K562 (cell line): ENCODE data around the gene IRF2. TPM values are rescaled to one million over a fixed set of nuclear protein-coding genes. Genes with fewer than 3 reads are reported as not detected.

Experiments used
- CBFA2T3 ChIP-seq: fragments of 450-650 bp; IDR thresholded peaks from 2 replicates; pipeline ENCODE4 v1.6.1; 2017
- DMBX1 ChIP-seq: fragments of 250-450 bp; sonication (Bioruptor Pico); IDR thresholded peaks from 2 replicates; pipeline ENCODE4 v1.8.0; 2022; ENCODE audit warnings: inconsistent platforms, mild to moderate bottlenecking, moderate library complexity, borderline replicate concordance
- GABPA ChIP-seq: fragments of 200-800 bp; sonication (Bioruptor generic); conservative IDR thresholded peaks from 2 replicates; pipeline ENCODE4 v1.6.1; 2016; ENCODE audit warnings: low read depth, missing genetic modification characterization, missing compliant biosample characterization
- GATA2 ChIP-seq: sonication (generic); formaldehyde crosslinking; IDR thresholded peaks from 2 replicates; pipeline ENCODE4 v1.4.0; 2020; ENCODE audit warnings: mild to moderate bottlenecking, missing genetic modification reagents
- MYC ChIP-seq, 2 experiments: fragments of 250-450 bp in 1 of 2; sonication (Bioruptor Pico) in 1 of 2; IDR thresholded peaks; 2 replicates each; pipeline versions ENCODE4 v1.5.1 to v1.6.1; 2012 to 2021; ENCODE audit warnings: low read depth in 2 of 2, borderline replicate concordance in 1 of 2, improper control_type of control experiment in 1 of 2, low read length in 1 of 2, mild to moderate bottlenecking in 1 of 2, moderate library complexity in 1 of 2
- NR1H2 ChIP-seq: sonication (generic); formaldehyde crosslinking; IDR thresholded peaks from 2 replicates; pipeline ENCODE4 v1.4.0; 2020; ENCODE audit warnings: mild to moderate bottlenecking, missing genetic modification reagents
- NR2C1 ChIP-seq, 2 experiments: fragments of 450-650 bp; IDR thresholded peaks; 2 replicates each; pipeline ENCODE4 v1.6.1; 2017; ENCODE audit warnings: mild to moderate bottlenecking in 2 of 2, antibody characterized with exemption in 1 of 2, inconsistent platforms in 1 of 2, missing compliant biosample characterization in 1 of 2, missing genetic modification characterization in 1 of 2
- PRPF4 ChIP-seq: fragments of 200-400 bp; formaldehyde crosslinking; IDR thresholded peaks from one replicate; pipeline ENCODE4 v1.6.1; 2017; ENCODE audit warnings: low read length, low read depth, mild to moderate bottlenecking; ENCODE audit not compliant: insufficient read depth, poor library complexity, severe bottlenecking
- SLC30A9 ChIP-seq: fragments of 250-450 bp; sonication (Bioruptor Pico); IDR thresholded peaks from 2 replicates; pipeline ENCODE4 v1.8.0; 2022; ENCODE audit warnings: mild to moderate bottlenecking, moderate library complexity
- TBL1XR1 ChIP-seq, 2 experiments: IDR thresholded peaks; 2 replicates each; pipeline ENCODE4 v1.6.1; 2012; ENCODE audit warnings: improper control_type of control experiment in 2 of 2, low read length in 2 of 2, mild to moderate bottlenecking in 1 of 2
- ZNF184 ChIP-seq: sonication (generic); formaldehyde crosslinking; IDR thresholded peaks from 2 replicates; pipeline ENCODE4 v1.5.0; 2020; ENCODE audit warnings: missing genetic modification reagents
- polyA plus RNA-seq, 8 experiments: library from polyadenylated mRNA; depleted of rRNA in 4 of 8; stranded (reverse) in 5 of 8; unstranded in 3 of 8; fragments of >200 nt; fragmentation: Nextera tagmentation in 2 of 8; fragmentation: Illumina TruSeq in 1 of 8; extraction: Ambion mirVana in 2 of 8; extraction: Trizol in 1 of 8; gene quantifications; 2 replicates each; pipeline versions ENCODE4 v1.2.1 to v1.2.3, GENCODE V29; 2011 to 2014; ENCODE audit warnings: inconsistent platforms in 1 of 8, missing spikeins in 1 of 8
- total RNA-seq, 7 experiments: library from RNA; depleted of rRNA in 6 of 7; stranded (reverse); fragments of >200 nt in 6 of 7; fragmentation: Illumina TruSeq in 2 of 7; extraction: Trizol in 2 of 7; gene quantifications; 2 replicates each; pipeline versions ENCODE4 v1.2.1 to v1.2.3, GENCODE V29; 2011 to 2021; ENCODE audit warnings: low replicate concordance in 1 of 7
- TF ChIP-seq, protein P1 (sequence below): fragments of 450-650 bp; formaldehyde crosslinking; IDR thresholded peaks from 2 replicates; pipeline ENCODE4 v1.4.0; 2022; ENCODE audit warnings: missing genetic modification characterization
- TF ChIP-seq, protein P2 (sequence below): fragments of 250-450 bp; sonication (Bioruptor Pico); IDR thresholded peaks from 2 replicates; pipeline ENCODE4 v1.8.0; 2022; ENCODE audit warnings: moderate library complexity, mild to moderate bottlenecking, inconsistent platforms
- TF ChIP-seq, protein P3 (sequence below): fragments of 250-450 bp; sonication (Bioruptor Pico); IDR thresholded peaks from 2 replicates; pipeline ENCODE4 v1.5.0; 2021; ENCODE audit warnings: mild to moderate bottlenecking, borderline replicate concordance
- TF ChIP-seq, protein P4 (sequence below): fragments of 250-450 bp; sonication (Bioruptor Pico); IDR thresholded peaks from 2 replicates; pipeline ENCODE4 v1.5.1; 2021; ENCODE audit warnings: mild to moderate bottlenecking
- TF ChIP-seq, protein P5 (sequence below): fragments of 250-450 bp; sonication (Bioruptor Pico); IDR thresholded peaks from 2 replicates; pipeline ENCODE4 v1.4.0; 2020; ENCODE audit warnings: mild to moderate bottlenecking
- TF ChIP-seq, protein P6 (sequence below): fragments of 250-450 bp; sonication (Bioruptor Pico); IDR thresholded peaks from 2 replicates; pipeline ENCODE4 v1.4.0; 2020; ENCODE audit warnings: borderline replicate concordance

Gene IRF2
- total and polyA plus RNA-seq, 9 of the 15 experiments (the other 6 are each of a cell fraction or from before 2014, with no cell fraction given), result 7.1 to 17.1 (median 11.3) TPM

DNA sequence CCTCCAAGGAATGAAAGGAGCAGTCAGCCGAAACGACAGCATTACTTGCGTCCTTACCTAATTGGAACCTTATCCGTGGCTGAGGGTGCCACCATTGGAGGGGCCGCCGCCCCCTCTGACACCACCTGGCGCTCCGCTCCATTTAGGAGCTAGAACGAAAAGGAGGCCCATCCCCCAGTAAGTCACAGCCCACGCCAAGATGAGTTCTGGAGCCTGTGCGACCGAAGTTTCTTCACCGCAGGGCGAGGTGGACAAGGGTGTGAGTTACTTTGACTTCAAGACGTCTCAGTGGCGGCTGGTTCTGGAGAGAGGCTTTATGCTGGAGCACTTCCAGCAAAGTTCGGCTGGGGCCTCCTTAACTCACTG, 729 bp upstream of the IRF2 start (continued):
- TF ChIP-seq, protein P1, sequence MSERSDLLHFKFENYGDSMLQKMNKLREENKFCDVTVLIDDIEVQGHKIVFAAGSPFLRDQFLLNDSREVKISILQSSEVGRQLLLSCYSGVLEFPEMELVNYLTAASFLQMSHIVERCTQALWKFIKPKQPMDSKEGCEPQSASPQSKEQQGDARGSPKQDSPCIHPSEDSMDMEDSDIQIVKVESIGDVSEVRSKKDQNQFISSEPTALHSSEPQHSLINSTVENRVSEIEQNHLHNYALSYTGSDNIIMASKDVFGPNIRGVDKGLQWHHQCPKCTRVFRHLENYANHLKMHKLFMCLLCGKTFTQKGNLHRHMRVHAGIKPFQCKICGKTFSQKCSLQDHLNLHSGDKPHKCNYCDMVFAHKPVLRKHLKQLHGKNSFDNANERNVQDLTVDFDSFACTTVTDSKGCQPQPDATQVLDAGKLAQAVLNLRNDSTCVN (CRISPR knock-in tag), result no peak
- TF ChIP-seq PRPF4, result no peak
- no peak for TF ChIP-seq ZNF184 (CRISPR knock-in tag)
- TF ChIP-seq, protein P2, sequence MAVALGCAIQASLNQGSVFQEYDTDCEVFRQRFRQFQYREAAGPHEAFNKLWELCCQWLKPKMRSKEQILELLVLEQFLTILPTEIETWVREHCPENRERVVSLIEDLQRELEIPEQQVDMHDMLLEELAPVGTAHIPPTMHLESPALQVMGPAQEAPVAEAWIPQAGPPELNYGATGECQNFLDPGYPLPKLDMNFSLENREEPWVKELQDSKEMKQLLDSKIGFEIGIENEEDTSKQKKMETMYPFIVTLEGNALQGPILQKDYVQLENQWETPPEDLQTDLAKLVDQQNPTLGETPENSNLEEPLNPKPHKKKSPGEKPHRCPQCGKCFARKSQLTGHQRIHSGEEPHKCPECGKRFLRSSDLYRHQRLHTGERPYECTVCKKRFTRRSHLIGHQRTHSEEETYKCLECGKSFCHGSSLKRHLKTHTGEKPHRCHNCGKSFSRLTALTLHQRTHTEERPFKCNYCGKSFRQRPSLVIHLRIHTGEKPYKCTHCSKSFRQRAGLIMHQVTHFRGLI (CRISPR knock-in tag), result no peak
- no peak for TF ChIP-seq NR2C1 (IDR thresholded peaks at IDR 0.05)
- no peak for TF ChIP-seq NR2C1 (tag; IDR thresholded peaks at IDR 0.05)
- TF ChIP-seq GATA2 (CRISPR knock-in tag), result no peak
- TF ChIP-seq, protein P3, sequence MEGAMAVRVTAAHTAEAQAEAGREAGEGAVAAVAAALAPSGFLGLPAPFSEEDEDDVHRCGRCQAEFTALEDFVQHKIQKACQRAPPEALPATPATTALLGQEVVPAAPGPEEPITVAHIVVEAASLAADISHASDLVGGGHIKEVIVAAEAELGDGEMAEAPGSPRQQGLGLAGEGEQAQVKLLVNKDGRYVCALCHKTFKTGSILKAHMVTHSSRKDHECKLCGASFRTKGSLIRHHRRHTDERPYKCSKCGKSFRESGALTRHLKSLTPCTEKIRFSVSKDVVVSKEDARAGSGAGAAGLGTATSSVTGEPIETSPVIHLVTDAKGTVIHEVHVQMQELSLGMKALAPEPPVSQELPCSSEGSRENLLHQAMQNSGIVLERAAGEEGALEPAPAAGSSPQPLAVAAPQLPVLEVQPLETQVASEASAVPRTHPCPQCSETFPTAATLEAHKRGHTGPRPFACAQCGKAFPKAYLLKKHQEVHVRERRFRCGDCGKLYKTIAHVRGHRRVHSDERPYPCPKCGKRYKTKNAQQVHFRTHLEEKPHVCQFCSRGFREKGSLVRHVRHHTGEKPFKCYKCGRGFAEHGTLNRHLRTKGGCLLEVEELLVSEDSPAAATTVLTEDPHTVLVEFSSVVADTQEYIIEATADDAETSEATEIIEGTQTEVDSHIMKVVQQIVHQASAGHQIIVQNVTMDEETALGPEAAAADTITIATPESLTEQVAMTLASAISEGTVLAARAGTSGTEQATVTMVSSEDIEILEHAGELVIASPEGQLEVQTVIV (CRISPR knock-in tag), result no peak
- TF ChIP-seq TBL1XR1 (IDR thresholded peaks at IDR 0.05; ENCODE audit: low read length in 2 of 2), result no peak
- no peak for TF ChIP-seq GABPA (tag)
- TF ChIP-seq, protein P4, sequence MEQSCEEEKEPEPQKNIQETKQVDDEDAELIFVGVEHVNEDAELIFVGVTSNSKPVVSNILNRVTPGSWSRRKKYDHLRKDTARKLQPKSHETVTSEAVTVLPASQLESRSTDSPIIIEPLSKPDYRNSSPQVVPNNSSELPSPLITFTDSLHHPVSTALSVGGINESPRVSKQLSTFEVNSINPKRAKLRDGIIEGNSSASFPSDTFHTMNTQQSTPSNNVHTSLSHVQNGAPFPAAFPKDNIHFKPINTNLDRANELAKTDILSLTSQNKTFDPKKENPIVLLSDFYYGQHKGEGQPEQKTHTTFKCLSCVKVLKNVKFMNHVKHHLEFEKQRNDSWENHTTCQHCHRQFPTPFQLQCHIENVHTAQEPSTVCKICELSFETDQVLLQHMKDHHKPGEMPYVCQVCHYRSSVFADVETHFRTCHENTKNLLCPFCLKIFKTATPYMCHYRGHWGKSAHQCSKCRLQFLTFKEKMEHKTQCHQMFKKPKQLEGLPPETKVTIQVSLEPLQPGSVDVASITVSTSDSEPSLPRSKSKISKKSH (CRISPR knock-in tag), result no peak
- TF ChIP-seq NR1H2, result no peak
- TF ChIP-seq SLC30A9 (CRISPR knock-in tag), result no peak
- TF ChIP-seq DMBX1 (CRISPR knock-in tag), result no peak
- TF ChIP-seq, protein P5, sequence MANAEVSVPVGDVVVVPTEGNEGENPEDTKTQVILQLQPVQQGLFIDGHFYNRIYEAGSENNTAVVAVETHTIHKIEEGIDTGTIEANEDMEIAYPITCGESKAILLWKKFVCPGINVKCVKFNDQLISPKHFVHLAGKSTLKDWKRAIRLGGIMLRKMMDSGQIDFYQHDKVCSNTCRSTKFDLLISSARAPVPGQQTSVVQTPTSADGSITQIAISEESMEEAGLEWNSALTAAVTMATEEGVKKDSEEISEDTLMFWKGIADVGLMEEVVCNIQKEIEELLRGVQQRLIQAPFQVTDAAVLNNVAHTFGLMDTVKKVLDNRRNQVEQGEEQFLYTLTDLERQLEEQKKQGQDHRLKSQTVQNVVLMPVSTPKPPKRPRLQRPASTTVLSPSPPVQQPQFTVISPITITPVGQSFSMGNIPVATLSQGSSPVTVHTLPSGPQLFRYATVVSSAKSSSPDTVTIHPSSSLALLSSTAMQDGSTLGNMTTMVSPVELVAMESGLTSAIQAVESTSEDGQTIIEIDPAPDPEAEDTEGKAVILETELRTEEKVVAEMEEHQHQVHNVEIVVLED (CRISPR knock-in tag), result no peak
- no peak for TF ChIP-seq CBFA2T3
- no peak for TF ChIP-seq MYC (IDR thresholded peaks at IDR 0.05; ENCODE audit: low read depth, low read length)
- 0 out of 2 replicates have a peak, but pooled peaks have one; percentile 36 for TF ChIP-seq MYC (CRISPR knock-in tag; IDR thresholded peaks at IDR 0.05; ENCODE audit: borderline replicate concordance, low read depth)
- TF ChIP-seq, protein P6, sequence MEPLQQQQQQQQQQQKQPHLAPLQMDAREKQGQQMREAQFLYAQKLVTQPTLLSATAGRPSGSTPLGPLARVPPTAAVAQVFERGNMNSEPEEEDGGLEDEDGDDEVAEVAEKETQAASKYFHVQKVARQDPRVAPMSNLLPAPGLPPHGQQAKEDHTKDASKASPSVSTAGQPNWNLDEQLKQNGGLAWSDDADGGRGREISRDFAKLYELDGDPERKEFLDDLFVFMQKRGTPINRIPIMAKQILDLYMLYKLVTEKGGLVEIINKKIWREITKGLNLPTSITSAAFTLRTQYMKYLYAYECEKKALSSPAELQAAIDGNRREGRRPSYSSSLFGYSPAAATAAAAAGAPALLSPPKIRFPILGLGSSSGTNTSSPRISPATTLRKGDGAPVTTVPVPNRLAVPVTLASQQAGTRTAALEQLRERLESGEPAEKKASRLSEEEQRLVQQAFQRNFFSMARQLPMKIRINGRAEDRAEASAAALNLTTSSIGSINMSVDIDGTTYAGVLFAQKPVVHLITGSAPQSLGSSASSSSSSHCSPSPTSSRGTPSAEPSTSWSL (CRISPR knock-in tag), result 0 out of 2 replicates have a peak, but pooled peaks have one; percentile 13
